ENCODE measurements around the gene GSK3A.

The GSK3A gene

GRCh38 chr19:42285988-42286348 is 43.6 kb upstream of the GSK3A start:
- Histone ChIP-seq H3K9me3 (ENCODE audit: insufficient read depth, low read depth, low read length) (no peaks in the 10 kb centered on the region), H3K36me3 (ENCODE audit: insufficient read depth, low read depth, low read length) (peaks cover 40% of the 10 kb centered on the region), H3K9ac (ENCODE audit: low read depth, low read length) (no peak overlapping the region; the same call in 1 of the 2 replicates), H3K27ac (ENCODE audit: low read length) (no peak overlapping the region), H3K4me1 (ENCODE audit: insufficient read depth, low read length) (peaks cover 24% of the 10 kb centered on the region), H3K4me3 (ENCODE audit: low read length) (peak overlapping the region; percentile 70; the same call in 1 of the 2 replicates), H3K27me3 (ENCODE audit: insufficient read depth, low read length) (no peaks in the 10 kb centered on the region)

GRCh38 chr19:42285541-42285941 is 43.1 kb upstream of the GSK3A start:
- H3K4me3 ChIP-seq (ENCODE audit: low read length): peak overlapping the region; percentile 70

GRCh38 chr19:42284591-42285341 is 42.4 kb upstream of the GSK3A start:
- Histone ChIP-seq H3K9me3 (ENCODE audit: insufficient read depth, low read depth, low read length) (no peaks in the 10 kb centered on the region), H3K27ac (ENCODE audit: low read length) (no peak overlapping the region), H3K36me3 (ENCODE audit: insufficient read depth, low read depth, low read length) (peaks cover 28% of the 10 kb centered on the region), H3K4me3 (ENCODE audit: low read length) (peak overlapping the region; percentile 70), H3K9ac (ENCODE audit: low read depth, low read length) (peak overlapping the region; percentile 73), H3K27me3 (ENCODE audit: insufficient read depth, low read length) (no peaks in the 10 kb centered on the region), H3K4me1 (ENCODE audit: insufficient read depth, low read length) (peaks cover 24% of the 10 kb centered on the region)

More at GRCh38 chr19:42285541-42285941, 43.1 kb upstream of the GSK3A start:
- H3K27me3 ChIP-seq (ENCODE audit: insufficient read depth, low read length): no peaks in the 10 kb centered on the region
- peaks cover 24% of the 10 kb centered on the region for H3K4me1 ChIP-seq (ENCODE audit: insufficient read depth, low read length)
- H3K36me3 ChIP-seq (ENCODE audit: insufficient read depth, low read depth, low read length): peaks cover 35% of the 10 kb centered on the region
- no peaks in the 10 kb centered on the region for H3K9me3 ChIP-seq (ENCODE audit: insufficient read depth, low read depth, low read length)
- no peak overlapping the region for H3K27ac ChIP-seq (ENCODE audit: low read length)
- peak overlapping the region; percentile 73; the same call in 1 of the 2 replicates for H3K9ac ChIP-seq (ENCODE audit: low read depth, low read length)

GRCh38 chr19:42284066-42284501 is 41.7 kb upstream of the GSK3A start:
- H3K9ac ChIP-seq (ENCODE audit: low read depth, low read length): no peak overlapping the region
- H3K36me3 ChIP-seq (ENCODE audit: insufficient read depth, low read depth, low read length): peaks cover 21% of the 10 kb centered on the region
- no peaks in the 10 kb centered on the region for H3K9me3 ChIP-seq (ENCODE audit: insufficient read depth, low read depth, low read length)
- no peak overlapping the region; the same call in 1 of the 2 replicates for H3K4me3 ChIP-seq (ENCODE audit: low read length)
- no peak overlapping the region for H3K27ac ChIP-seq (ENCODE audit: low read length)
- no peaks in the 10 kb centered on the region for H3K27me3 ChIP-seq (ENCODE audit: insufficient read depth, low read length)
- peaks cover 24% of the 10 kb centered on the region for H3K4me1 ChIP-seq (ENCODE audit: insufficient read depth, low read length)

- Histone ChIP-seq H3K36me3 (ENCODE audit: insufficient read depth, low read depth, low read length) (peaks cover 14% of the 10 kb centered on the region), H3K9me3 (ENCODE audit: insufficient read depth, low read depth, low read length) (no peaks in the 10 kb centered on the region), H3K27ac (ENCODE audit: low read length) (peak overlapping the region; percentile 46), H3K4me3 (ENCODE audit: low read length) (peak overlapping the region; percentile 70), H3K27me3 (ENCODE audit: insufficient read depth, low read length) (no peaks in the 10 kb centered on the region), H3K4me1 (ENCODE audit: insufficient read depth, low read length) (peaks cover 24% of the 10 kb centered on the region), H3K9ac (ENCODE audit: low read depth, low read length) (peak overlapping the region; percentile 65; the same call in 1 of the 2 replicates)
Observed at GRCh38 chr19:42283188-42284065, 41.0 kb upstream of the GSK3A start.

GRCh38 chr19:42282819-42283187 is 40.4 kb upstream of the GSK3A start:
- peak overlapping the region; percentile 70; the same call in 1 of the 2 replicates for H3K4me3 ChIP-seq (ENCODE audit: low read length)
- no peak overlapping the region; the same call in 1 of the 2 replicates for H3K9ac ChIP-seq (ENCODE audit: low read depth, low read length)
- no peaks in the 10 kb centered on the region for H3K27me3 ChIP-seq (ENCODE audit: insufficient read depth, low read length)
- peaks cover 24% of the 10 kb centered on the region for H3K4me1 ChIP-seq (ENCODE audit: insufficient read depth, low read length)
- H3K9me3 ChIP-seq (ENCODE audit: insufficient read depth, low read depth, low read length): no peaks in the 10 kb centered on the region
- no peak overlapping the region for H3K27ac ChIP-seq (ENCODE audit: low read length)
- H3K36me3 ChIP-seq (ENCODE audit: insufficient read depth, low read depth, low read length): peaks cover 8% of the 10 kb centered on the region

- Histone ChIP-seq H3K27me3 (ENCODE audit: insufficient read depth, low read length) (no peaks in the 10 kb centered on the region), H3K9me3 (ENCODE audit: insufficient read depth, low read depth, low read length) (no peaks in the 10 kb centered on the region), H3K4me3 (ENCODE audit: low read length) (peak overlapping the region; percentile 59), H3K4me1 (ENCODE audit: insufficient read depth, low read length) (peaks cover 24% of the 10 kb centered on the region), H3K9ac (ENCODE audit: low read depth, low read length) (peak overlapping the region; percentile 74; the same call in 1 of the 2 replicates), H3K36me3 (ENCODE audit: insufficient read depth, low read depth, low read length) (peaks cover under 1% of the 10 kb centered on the region; the same call in 1 of the 2 replicates), H3K27ac (ENCODE audit: low read length) (no peak overlapping the region)
Observed at GRCh38 chr19:42281827-42282762, 39.7 kb upstream of the GSK3A start.

- Histone ChIP-seq H3K4me1 (ENCODE audit: insufficient read depth, low read length) (peaks cover 24% of the 10 kb centered on the region), H3K27ac (ENCODE audit: low read length) (no peak overlapping the region), H3K4me3 (ENCODE audit: low read length) (peak overlapping the region; percentile 59), H3K27me3 (ENCODE audit: insufficient read depth, low read length) (no peaks in the 10 kb centered on the region), H3K9me3 (ENCODE audit: insufficient read depth, low read depth, low read length) (no peaks in the 10 kb centered on the region), H3K9ac (ENCODE audit: low read depth, low read length) (peak overlapping the region; percentile 74; the same call in 1 of the 2 replicates), H3K36me3 (ENCODE audit: insufficient read depth, low read depth, low read length) (no peaks in the 10 kb centered on the region)
Observed at GRCh38 chr19:42281146-42281826, 38.9 kb upstream of the GSK3A start.

- Histone ChIP-seq H3K27me3 (ENCODE audit: insufficient read depth, low read length) (no peaks in the 10 kb centered on the region), H3K9ac (ENCODE audit: low read depth, low read length) (no peak overlapping the region; the same call in 1 of the 2 replicates), H3K4me1 (ENCODE audit: insufficient read depth, low read length) (peaks cover 22% of the 10 kb centered on the region), H3K4me3 (ENCODE audit: low read length) (peak overlapping the region; percentile 85; the same call in 1 of the 2 replicates), H3K27ac (ENCODE audit: low read length) (no peak overlapping the region), H3K36me3 (ENCODE audit: insufficient read depth, low read depth, low read length) (no peaks in the 10 kb centered on the region), H3K9me3 (ENCODE audit: insufficient read depth, low read depth, low read length) (no peaks in the 10 kb centered on the region)
Observed at GRCh38 chr19:42280815-42281145, 38.4 kb upstream of the GSK3A start.

GRCh38 chr19:42279902-42280814 is 37.8 kb upstream of the GSK3A start:
- no peaks in the 10 kb centered on the region for H3K27me3 ChIP-seq (ENCODE audit: insufficient read depth, low read length)
- H3K36me3 ChIP-seq (ENCODE audit: insufficient read depth, low read depth, low read length): no peaks in the 10 kb centered on the region
- H3K4me1 ChIP-seq (ENCODE audit: insufficient read depth, low read length): peaks cover 17% of the 10 kb centered on the region
- no peak overlapping the region for H3K27ac ChIP-seq (ENCODE audit: low read length)
- H3K9ac ChIP-seq (ENCODE audit: low read depth, low read length): peak overlapping the region; percentile 79; the same call in 1 of the 2 replicates
- H3K4me3 ChIP-seq (ENCODE audit: low read length): peak overlapping the region; percentile 85
- no peaks in the 10 kb centered on the region for H3K9me3 ChIP-seq (ENCODE audit: insufficient read depth, low read depth, low read length)

All from iPS-20b (cell line).